ENCODE data around the gene ZCCHC10.
"Not testable (repeated sequence)": the region's sequence is repeated elsewhere in the genome, so short reads cannot be mapped to it uniquely, and the experiment has no call there.

Gene ZCCHC10

DNA sequence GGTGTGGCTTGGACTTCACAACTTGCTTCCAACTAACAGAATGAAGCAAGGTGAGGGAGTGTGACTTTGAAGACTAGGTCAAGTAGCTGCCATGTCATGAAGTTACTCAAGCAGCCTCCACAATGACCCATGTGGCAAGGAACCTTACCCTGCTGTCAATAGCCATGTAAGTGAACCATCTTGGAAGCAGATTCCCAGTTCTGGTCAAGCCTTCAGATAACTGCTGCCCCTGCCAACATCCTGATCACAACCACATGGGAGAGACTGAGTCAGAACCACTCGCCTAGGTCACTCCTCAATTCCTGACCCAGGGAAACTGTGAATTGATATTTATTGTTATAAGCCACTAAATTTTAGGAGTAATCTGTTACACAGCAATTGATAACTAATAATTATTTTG is 10.9 kb downstream of the ZCCHC10 start:
- Histone ChIP-seq H3F3A (ENCODE audit: insufficient read depth, low read length) (no peaks in the 10 kb centered on the region), H3K4me1 (ENCODE audit: insufficient read depth, low read length, severe bottlenecking) (no peaks in the 10 kb centered on the region), H3K79me2 (ENCODE audit: insufficient read depth, low read length) (0 out of 2 replicates have a peak, but pooled peaks cover 5% of the 10 kb centered on the region), H3K4me2 (ENCODE audit: low read length) (no peak overlapping the region), H4K20me1 (ENCODE audit: insufficient read depth, low read length) (no peaks in the 10 kb centered on the region), H3K9ac (ENCODE audit: low read length) (no peak overlapping the region), H2AFZ (ENCODE audit: low read length) (no peak overlapping the region), H3K9me2 (ENCODE audit: low read depth, low read length) (no peaks in the 10 kb centered on the region), H3K9me3 (ENCODE audit: low read length) (no peaks in the 10 kb centered on the region), H3K27me3 (ENCODE audit: insufficient read depth, low read length) (no peaks in the 10 kb centered on the region), H3K4me3 (ENCODE audit: low read depth, low read length, poor library complexity, severe bottlenecking) (no peak overlapping the region), H3K27ac (ENCODE audit: low read depth, low read length, poor library complexity, severe bottlenecking) (no peak overlapping the region), H3K36me3 (ENCODE audit: insufficient read depth, low read length) (peaks cover 36% of the 10 kb centered on the region)
- no peak for TF ChIP-seq EZH2 (IDR thresholded peaks at IDR 0.05; ENCODE audit: borderline replicate concordance, low read length)
- TF ChIP-seq, protein P1, sequence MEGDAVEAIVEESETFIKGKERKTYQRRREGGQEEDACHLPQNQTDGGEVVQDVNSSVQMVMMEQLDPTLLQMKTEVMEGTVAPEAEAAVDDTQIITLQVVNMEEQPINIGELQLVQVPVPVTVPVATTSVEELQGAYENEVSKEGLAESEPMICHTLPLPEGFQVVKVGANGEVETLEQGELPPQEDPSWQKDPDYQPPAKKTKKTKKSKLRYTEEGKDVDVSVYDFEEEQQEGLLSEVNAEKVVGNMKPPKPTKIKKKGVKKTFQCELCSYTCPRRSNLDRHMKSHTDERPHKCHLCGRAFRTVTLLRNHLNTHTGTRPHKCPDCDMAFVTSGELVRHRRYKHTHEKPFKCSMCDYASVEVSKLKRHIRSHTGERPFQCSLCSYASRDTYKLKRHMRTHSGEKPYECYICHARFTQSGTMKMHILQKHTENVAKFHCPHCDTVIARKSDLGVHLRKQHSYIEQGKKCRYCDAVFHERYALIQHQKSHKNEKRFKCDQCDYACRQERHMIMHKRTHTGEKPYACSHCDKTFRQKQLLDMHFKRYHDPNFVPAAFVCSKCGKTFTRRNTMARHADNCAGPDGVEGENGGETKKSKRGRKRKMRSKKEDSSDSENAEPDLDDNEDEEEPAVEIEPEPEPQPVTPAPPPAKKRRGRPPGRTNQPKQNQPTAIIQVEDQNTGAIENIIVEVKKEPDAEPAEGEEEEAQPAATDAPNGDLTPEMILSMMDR (IDR thresholded peaks at IDR 0.05; ENCODE audit: low read length) = no peak

- not testable (repeated sequence) for H3K4me2 ChIP-seq (ENCODE audit: low read length); H3K9ac ChIP-seq (ENCODE audit: low read length); H3K79me2 ChIP-seq (ENCODE audit: insufficient read depth, low read length); H3K27ac ChIP-seq (ENCODE audit: low read depth, low read length, poor library complexity, severe bottlenecking); H3K9me2 ChIP-seq (ENCODE audit: low read depth, low read length); H3K4me1 ChIP-seq (ENCODE audit: insufficient read depth, low read length, severe bottlenecking); H4K20me1 ChIP-seq (ENCODE audit: insufficient read depth, low read length); H3F3A ChIP-seq (ENCODE audit: insufficient read depth, low read length); H2AFZ ChIP-seq (ENCODE audit: low read length); H3K27me3 ChIP-seq (ENCODE audit: insufficient read depth, low read length); H3K9me3 ChIP-seq (ENCODE audit: low read length); H3K4me3 ChIP-seq (ENCODE audit: low read depth, low read length, poor library complexity, severe bottlenecking)
- H3K36me3 ChIP-seq (ENCODE audit: insufficient read depth, low read length) = peaks cover 33% of the 10 kb centered on the region
Observed at GRCh38 chr5:133008455-133008854, 17.9 kb downstream of the ZCCHC10 start.

GRCh38 chr5:133006653-133007052 is 19.7 kb downstream of the ZCCHC10 start:
- Histone ChIP-seq H3K4me3 (ENCODE audit: low read depth, low read length, poor library complexity, severe bottlenecking) (no peak overlapping the region), H3K79me2 (ENCODE audit: insufficient read depth, low read length) (no peaks in the 10 kb centered on the region), H3F3A (ENCODE audit: insufficient read depth, low read length) (no peaks in the 10 kb centered on the region), H3K27ac (ENCODE audit: low read depth, low read length, poor library complexity, severe bottlenecking) (no peak overlapping the region), H4K20me1 (ENCODE audit: insufficient read depth, low read length) (no peaks in the 10 kb centered on the region), H3K27me3 (ENCODE audit: insufficient read depth, low read length) (no peaks in the 10 kb centered on the region), H2AFZ (ENCODE audit: low read length) (no peak overlapping the region), H3K4me2 (ENCODE audit: low read length) (no peak overlapping the region), H3K9me2 (ENCODE audit: low read depth, low read length) (no peaks in the 10 kb centered on the region), H3K9me3 (ENCODE audit: low read length) (no peaks in the 10 kb centered on the region), H3K36me3 (ENCODE audit: insufficient read depth, low read length) (peaks cover 39% of the 10 kb centered on the region), H3K4me1 (ENCODE audit: insufficient read depth, low read length, severe bottlenecking) (no peaks in the 10 kb centered on the region), H3K9ac (ENCODE audit: low read length) (no peak overlapping the region)
- no peak for TF ChIP-seq EZH2 (IDR thresholded peaks at IDR 0.05; ENCODE audit: borderline replicate concordance, low read length)
- TF ChIP-seq, protein P1 (IDR thresholded peaks at IDR 0.05; ENCODE audit: low read length) = no peak

DNA sequence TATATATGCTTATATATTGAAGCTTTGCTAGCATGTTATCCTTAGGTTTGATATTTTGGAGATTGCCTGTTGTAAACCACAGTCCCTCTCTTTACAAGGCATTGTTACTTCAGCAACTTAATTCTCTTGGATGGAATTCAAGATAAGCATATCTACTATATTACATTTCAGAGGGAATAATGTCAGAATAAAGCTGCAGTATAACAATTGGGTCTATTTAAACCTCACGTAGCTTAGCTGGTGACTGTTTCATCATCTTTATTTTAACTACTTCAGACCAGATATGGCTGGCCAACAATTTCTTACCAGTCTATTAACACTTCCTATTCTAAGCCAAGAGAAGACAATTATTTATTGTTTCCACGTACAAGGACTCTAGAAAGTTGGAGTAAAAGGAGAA is 27.1 kb downstream of the ZCCHC10 start:
- H3K9ac ChIP-seq (ENCODE audit: low read length) = no peak overlapping the region
- no peaks in the 10 kb centered on the region for H3F3A ChIP-seq (ENCODE audit: insufficient read depth, low read length)
- no peak for TF ChIP-seq EZH2 (IDR thresholded peaks at IDR 0.05; ENCODE audit: borderline replicate concordance, low read length)
- TF ChIP-seq, protein P1 (IDR thresholded peaks at IDR 0.05; ENCODE audit: low read length) = no peak
- no peaks in the 10 kb centered on the region for H3K79me2 ChIP-seq (ENCODE audit: insufficient read depth, low read length)
- H3K4me3 ChIP-seq (ENCODE audit: low read depth, low read length, poor library complexity, severe bottlenecking) = no peak overlapping the region
- H3K27me3 ChIP-seq (ENCODE audit: insufficient read depth, low read length) = no peaks in the 10 kb centered on the region
- no peak overlapping the region for H3K27ac ChIP-seq (ENCODE audit: low read depth, low read length, poor library complexity, severe bottlenecking)
- no peaks in the 10 kb centered on the region for H3K9me2 ChIP-seq (ENCODE audit: low read depth, low read length)
- H3K4me2 ChIP-seq (ENCODE audit: low read length) = no peak overlapping the region
- H4K20me1 ChIP-seq (ENCODE audit: insufficient read depth, low read length) = no peaks in the 10 kb centered on the region
- H3K4me1 ChIP-seq (ENCODE audit: insufficient read depth, low read length, severe bottlenecking) = no peaks in the 10 kb centered on the region
- peaks cover 27% of the 10 kb centered on the region for H3K36me3 ChIP-seq (ENCODE audit: insufficient read depth, low read length)
- no peak overlapping the region for H2AFZ ChIP-seq (ENCODE audit: low read length)
- H3K9me3 ChIP-seq (ENCODE audit: low read length) = no peaks in the 10 kb centered on the region

Measured in OCI-LY1 (cell line).